ENCODE results near the gene METAP1D. TPM values are rescaled to one million over a fixed set of nuclear protein-coding genes. Genes with fewer than 3 reads are reported as not detected.

METAP1D gene
- total RNA-seq, 1 donor from 2014 or later: 10.4 TPM

GRCh38 chr2:172070936-172071335 is 71.2 kb downstream of the METAP1D start:
- H3K9me3 Mint-ChIP-seq: no peaks in the 10 kb centered on the region
- no peak overlapping the region for H3K27ac Mint-ChIP-seq
- peaks cover 31% of the 10 kb centered on the region for H3K4me1 Mint-ChIP-seq (ENCODE audit: unreplicated experiment)
- peaks cover 64% of the 10 kb centered on the region for H3K27me3 Mint-ChIP-seq
- H3K36me3 Mint-ChIP-seq: no peaks in the 10 kb centered on the region
- DNase-seq (ENCODE audit: extremely low spot score, unreplicated experiment): no peak
- no peak overlapping the region for H3K4me3 Mint-ChIP-seq
- TF ChIP-seq CTCF (conservative IDR thresholded peaks at IDR 0.05): no peak

DNA sequence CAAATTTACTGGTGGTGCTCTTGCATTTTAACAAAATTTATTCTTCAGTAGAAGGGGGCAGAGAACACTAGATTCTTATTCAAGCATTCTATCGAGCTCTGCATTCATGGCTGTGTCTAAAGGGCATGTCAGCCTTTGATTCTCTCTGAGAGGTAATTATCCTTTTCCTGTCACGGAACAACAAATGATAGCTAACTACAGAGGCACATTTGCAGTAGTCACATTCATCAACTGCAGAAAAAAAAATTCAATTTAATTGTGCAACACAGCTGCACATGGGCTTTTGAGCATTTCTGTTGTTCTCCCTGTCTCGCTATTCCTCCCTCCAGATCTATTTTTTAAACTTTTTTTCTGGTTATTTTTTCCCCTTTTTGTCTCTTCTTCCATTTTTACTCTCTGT is 72.5 kb downstream of the METAP1D start:
- Mint-ChIP-seq H3K27ac (no peak overlapping the region), H3K4me1 (ENCODE audit: unreplicated experiment) (peaks cover 27% of the 10 kb centered on the region), H3K27me3 (peaks cover 73% of the 10 kb centered on the region), H3K36me3 (no peaks in the 10 kb centered on the region), H3K4me3 (no peak overlapping the region), H3K9me3 (no peaks in the 10 kb centered on the region)
- no peak for TF ChIP-seq CTCF (conservative IDR thresholded peaks at IDR 0.05)
- DNase-seq (ENCODE audit: extremely low spot score, unreplicated experiment): no peak

DNA sequence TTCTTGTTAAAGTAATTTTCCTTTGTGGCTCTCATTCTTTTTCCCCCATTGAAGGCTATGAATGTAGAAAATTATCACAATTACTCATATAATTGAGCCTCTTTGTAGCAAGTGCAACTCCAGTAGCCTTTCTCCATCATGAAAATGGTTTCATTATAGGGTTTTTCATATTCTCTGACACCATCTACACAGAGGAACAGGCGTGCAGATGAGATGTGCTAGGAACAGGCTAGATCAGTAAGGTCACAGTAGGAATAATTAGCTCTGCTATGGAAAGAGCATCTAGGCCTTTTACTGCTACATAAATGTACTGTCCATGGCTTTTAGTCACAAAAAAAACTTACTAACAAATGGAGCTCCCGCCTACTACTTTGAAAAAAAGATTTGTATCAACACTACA is 73.0 kb downstream of the METAP1D start:
- Mint-ChIP-seq H3K27ac (no peak overlapping the region), H3K27me3 (peaks cover 76% of the 10 kb centered on the region), H3K4me3 (no peak overlapping the region), H3K36me3 (no peaks in the 10 kb centered on the region), H3K4me1 (ENCODE audit: unreplicated experiment) (peaks cover 27% of the 10 kb centered on the region), H3K9me3 (no peaks in the 10 kb centered on the region)
- no peak for DNase-seq (ENCODE audit: extremely low spot score, unreplicated experiment)
- TF ChIP-seq CTCF (conservative IDR thresholded peaks at IDR 0.05): no peak

GRCh38 chr2:172073518-172073917 is 73.8 kb downstream of the METAP1D start:
- no peak for DNase-seq (ENCODE audit: extremely low spot score, unreplicated experiment)
- Mint-ChIP-seq H3K27ac (no peak overlapping the region), H3K27me3 (peaks cover 84% of the 10 kb centered on the region), H3K9me3 (no peaks in the 10 kb centered on the region), H3K4me1 (ENCODE audit: unreplicated experiment) (peaks cover 27% of the 10 kb centered on the region), H3K4me3 (no peak overlapping the region), H3K36me3 (no peaks in the 10 kb centered on the region)
- TF ChIP-seq CTCF (conservative IDR thresholded peaks at IDR 0.05): no peak

GRCh38 chr2:172074254-172074653 is 74.5 kb downstream of the METAP1D start:
- no peak for TF ChIP-seq CTCF (conservative IDR thresholded peaks at IDR 0.05)
- H3K9me3 Mint-ChIP-seq: no peaks in the 10 kb centered on the region
- no peak overlapping the region for H3K27ac Mint-ChIP-seq
- peaks cover 27% of the 10 kb centered on the region for H3K4me1 Mint-ChIP-seq (ENCODE audit: unreplicated experiment)
- H3K27me3 Mint-ChIP-seq: peaks cover 88% of the 10 kb centered on the region
- H3K36me3 Mint-ChIP-seq: no peaks in the 10 kb centered on the region
- no peak for DNase-seq (ENCODE audit: extremely low spot score, unreplicated experiment)
- H3K4me3 Mint-ChIP-seq: no peak overlapping the region

DNA sequence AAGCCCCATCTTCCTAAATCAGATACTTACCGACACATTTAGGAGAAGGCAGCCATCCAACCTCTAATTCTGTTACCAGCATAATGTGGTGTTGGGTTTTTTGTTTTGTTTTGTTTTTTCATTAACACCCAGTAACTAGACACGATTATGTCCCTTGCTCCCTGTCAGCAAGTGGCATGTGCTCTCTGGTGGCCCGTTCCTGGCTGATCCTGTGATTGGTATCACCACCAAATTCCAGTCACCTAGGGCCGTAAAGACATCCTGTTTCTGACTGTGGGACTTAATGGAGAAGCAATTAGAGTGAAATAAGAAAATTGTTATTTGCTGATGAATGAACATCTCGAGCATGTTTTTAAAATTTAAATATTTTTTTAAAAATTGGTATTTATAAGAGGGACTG is 79.7 kb downstream of the METAP1D start:
- peaks cover 96% of the 10 kb centered on the region for H3K27me3 Mint-ChIP-seq
- DNase-seq (ENCODE audit: extremely low spot score, unreplicated experiment): no peak
- peaks cover 15% of the 10 kb centered on the region for H3K4me1 Mint-ChIP-seq (ENCODE audit: unreplicated experiment)
- no peak for TF ChIP-seq CTCF (conservative IDR thresholded peaks at IDR 0.05)
- no peaks in the 10 kb centered on the region for H3K9me3 Mint-ChIP-seq
- H3K4me3 Mint-ChIP-seq: no peak overlapping the region
- H3K27ac Mint-ChIP-seq: no peak overlapping the region
- H3K36me3 Mint-ChIP-seq: peaks cover 7% of the 10 kb centered on the region
